ENCODE measurements around the gene RNASE2. TPM values are rescaled to one million over a fixed set of nuclear protein-coding genes. Genes with fewer than 3 reads are reported as not detected.
A peak's percentile ranks its signal among the peaks of the same experiment; 100 is the strongest.

RNASE2 gene
- total RNA-seq, 1 experiment from 2014 or later, result not detected

- Mint-ChIP-seq H3K36me3 (peaks cover 37% of the 10 kb centered on the region), H3K4me3 (peak within 1 kb of the TSS; percentile 89), H3K4me1 (peaks cover 17% of the 10 kb centered on the region), H3K27ac (peak within 1 kb of the TSS; percentile 91; the same call in 1 of the 2 replicates), H3K9me3 (no peaks in the 10 kb centered on the region), H3K27me3 (ENCODE audit: low read depth) (no peaks in the 10 kb centered on the region; the same call in 1 of the 2 replicates)
- ATAC-seq, result peak; percentile 96
- ChIA-PET CTCF (interaction anchor here (0.9 to 2.3 kb wide), 2 partner anchors 19 kb away, joined by 3 to 12 read pairs; no protein-coding TSS in a partner anchor), POLR2A (no interaction called here)
- peak; percentile 82 for DNase-seq (ENCODE audit: low spot score)
- TF ChIP-seq NFYB (CRISPR knock-in tag; conservative IDR thresholded peaks at IDR 0.05; ENCODE audit: low read depth), result peak; percentile 91
- TF ChIP-seq STAT6 (CRISPR knock-in tag; conservative IDR thresholded peaks at IDR 0.05; ENCODE audit: low read depth), result no peak
- TF ChIP-seq FOXK1 (CRISPR knock-in tag; IDR thresholded peaks at IDR 0.05), result no peak
- 0 out of 2 replicates have a peak, but pooled peaks have one; percentile 40 for TF ChIP-seq IRF1 (CRISPR knock-in tag; IDR thresholded peaks at IDR 0.05)
- TF ChIP-seq USF2 (CRISPR knock-in tag; IDR thresholded peaks at IDR 0.05), result 0 out of 2 replicates have a peak, but pooled peaks have one; percentile 30
- peak; percentile 60; the same call in 1 of the 2 replicates for TF ChIP-seq ETV6 (CRISPR knock-in tag; IDR thresholded peaks at IDR 0.05)
- TF ChIP-seq FOXP1 (CRISPR knock-in tag; IDR thresholded peaks at IDR 0.05; ENCODE audit: borderline replicate concordance), result peak; percentile 21; the same call in 1 of the 2 replicates
- TF ChIP-seq FOXP4 (CRISPR knock-in tag; IDR thresholded peaks at IDR 0.05), result 0 out of 2 replicates have a peak, but pooled peaks have one; percentile 54
- TF ChIP-seq ZMAT4 (CRISPR knock-in tag; IDR thresholded peaks at IDR 0.05), result no peak
- peak; percentile 61 for TF ChIP-seq GABPB1 (CRISPR knock-in tag; IDR thresholded peaks at IDR 0.05)
- 0 out of 2 replicates have a peak, but pooled peaks have one; percentile 21 for TF ChIP-seq CREM (CRISPR knock-in tag; IDR thresholded peaks at IDR 0.05)
- 0 out of 2 replicates have a peak, but pooled peaks have one; percentile 34 for TF ChIP-seq ZBTB43 (CRISPR knock-in tag; IDR thresholded peaks at IDR 0.05)
- peak; percentile 86 for TF ChIP-seq NR2C2 (CRISPR knock-in tag; IDR thresholded peaks at IDR 0.05)
Observed at GRCh38 chr14:20989787-20990600, 34.7 kb downstream of the RNASE2 start, which contains the start of gene METTL17. TSS of gene METTL17 (plus strand) at chr14:20989980. CDS start at chr14:20990003, 23 bp downstream.

GRCh38 chr14:20996521-20996920 lies 41.2 kb downstream of the RNASE2 start:
- POLR2A ChIA-PET, result no interaction called here
- H3K4me1 Mint-ChIP-seq, result peaks cover 21% of the 10 kb centered on the region
- CTCF ChIA-PET, result interaction anchor here (0.9 to 5.6 kb wide), 7 partner anchors 18 to 96 kb away, joined by 3 to 78 read pairs (median 9); no protein-coding TSS in a partner anchor
- H3K36me3 Mint-ChIP-seq, result peaks cover 52% of the 10 kb centered on the region
- H3K4me3 Mint-ChIP-seq, result no peak overlapping the region
- DNase-seq (ENCODE audit: low spot score), result no peak
- no peaks in the 10 kb centered on the region for H3K9me3 Mint-ChIP-seq
- no peak overlapping the region for H3K27ac Mint-ChIP-seq
- ATAC-seq, result no peak
- H3K27me3 Mint-ChIP-seq (ENCODE audit: low read depth), result no peaks in the 10 kb centered on the region; the same call in 1 of the 2 replicates
- no peak for TF ChIP-seq SP1 (CRISPR knock-in tag; conservative IDR thresholded peaks at IDR 0.05)
- TF ChIP-seq ZNF416 (CRISPR knock-in tag; IDR thresholded peaks at IDR 0.05), result no peak
- no peak for TF ChIP-seq HMGA2 (CRISPR knock-in tag; IDR thresholded peaks at IDR 0.05)
- no peak for TF ChIP-seq NFATC4 (CRISPR knock-in tag; IDR thresholded peaks at IDR 0.05)
- TF ChIP-seq TP53 (CRISPR knock-in tag; IDR thresholded peaks at IDR 0.05), result no peak
- no peak for TF ChIP-seq CREM (CRISPR knock-in tag; IDR thresholded peaks at IDR 0.05)
- TF ChIP-seq ZBTB21 (CRISPR knock-in tag; IDR thresholded peaks at IDR 0.05; ENCODE audit: borderline replicate concordance), result no peak
- no peak for TF ChIP-seq ERG (CRISPR knock-in tag; IDR thresholded peaks at IDR 0.05)

Data from WTC11 (cell line).